SIG-M5 treated with dmso at 0.1 percent for 504 hours (cell line): ENCODE results near the gene PRODH.
"Not testable (repeated sequence)": the region's sequence is repeated elsewhere in the genome, so short reads cannot be mapped to it uniquely, and the experiment has no call there.

Experiments used
- DNase-seq: peaks from one replicate; lab custom pipeline; 2025; ENCODE audit not compliant: unreplicated experiment; lab: John Stamatoyannopoulos, UW

Gene PRODH

GRCh38 chr22:18968011-18968749 is 32.1 kb upstream of the PRODH start:
- DNase-seq = no peak

- not testable (repeated sequence) for DNase-seq
Observed at GRCh38 chr22:18967391-18968010, 31.4 kb upstream of the PRODH start.

- DNase-seq = no peak
Observed at GRCh38 chr22:18966748-18967147, 30.7 kb upstream of the PRODH start.

GRCh38 chr22:18965526-18966421 is 29.7 kb upstream of the PRODH start:
- DNase-seq = no peak

DNA sequence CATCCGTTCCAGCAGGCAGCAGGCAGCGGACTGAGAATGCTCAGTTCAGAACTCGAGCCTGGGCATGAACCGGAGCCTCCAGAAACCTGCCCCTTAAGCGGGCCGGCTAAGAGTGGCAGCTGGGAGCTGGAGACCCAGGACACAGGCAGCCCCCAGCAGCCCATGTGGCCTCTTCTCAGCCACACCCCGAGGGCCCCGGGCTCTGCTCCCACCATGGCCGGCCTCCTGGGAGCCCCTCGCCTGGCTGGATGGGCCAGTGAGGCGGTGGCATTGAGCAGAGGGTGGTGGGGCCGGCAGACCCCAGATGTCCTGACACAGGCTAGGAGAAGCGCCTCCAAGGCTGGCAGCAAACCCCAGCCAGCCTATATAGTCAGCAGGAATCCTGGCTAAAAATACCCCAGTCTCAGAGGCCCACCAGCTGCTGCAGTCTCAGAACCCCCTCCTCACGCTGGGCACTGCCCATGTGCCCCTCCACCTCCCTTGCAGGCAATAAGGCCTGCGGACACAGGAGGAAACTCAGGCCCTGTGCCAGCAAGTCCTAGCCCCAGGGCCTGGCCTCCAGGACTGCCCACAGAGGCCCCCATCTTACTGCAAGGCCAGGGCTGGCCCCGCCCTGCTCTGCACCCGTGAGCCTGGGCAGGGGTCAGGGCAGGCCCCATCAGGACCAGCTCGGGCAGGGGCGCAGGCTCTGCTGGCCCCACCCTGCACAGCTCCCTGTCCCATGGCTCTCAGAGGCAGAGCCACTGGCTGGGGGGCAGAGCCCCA is 28.6 kb upstream of the PRODH start:
- DNase-seq = not testable (repeated sequence)

GRCh38 chr22:18964051-18964450 is 28.0 kb upstream of the PRODH start:
- not testable (repeated sequence) for DNase-seq

- no peak for DNase-seq
Observed at GRCh38 chr22:18962308-18962635, 26.2 kb upstream of the PRODH start.

DNA sequence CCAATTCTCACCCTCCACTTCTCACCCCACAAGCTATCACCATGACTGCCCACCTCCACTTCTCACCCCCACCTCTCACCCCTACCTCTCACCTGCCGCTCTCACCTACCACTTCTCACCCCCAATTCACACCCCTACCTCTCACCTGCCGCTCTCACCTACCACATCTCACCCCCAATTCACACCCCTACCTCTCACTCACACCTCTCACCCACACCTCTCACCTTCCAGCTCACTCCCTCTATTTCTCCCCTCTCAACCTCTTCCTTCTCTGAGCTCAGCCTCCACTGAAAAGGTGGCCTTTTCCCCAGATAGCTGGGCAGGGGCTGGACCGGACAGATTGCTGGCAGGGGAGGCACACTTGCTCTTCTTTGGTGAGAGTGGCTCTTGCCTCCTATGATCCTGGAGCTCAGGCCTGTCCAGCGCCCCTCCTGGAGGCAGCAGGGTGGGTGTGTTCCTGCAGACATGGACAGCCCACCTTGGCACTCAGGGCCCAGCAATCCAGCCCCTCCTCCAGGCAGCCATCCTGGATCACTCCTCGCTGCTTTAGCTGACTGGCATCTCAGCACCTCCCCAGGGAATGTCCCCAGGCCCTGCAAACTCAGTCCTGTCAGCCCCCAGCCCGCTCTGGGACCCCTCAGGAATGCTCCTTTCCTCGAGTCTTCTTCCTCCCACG is 25.7 kb upstream of the PRODH start:
- DNase-seq = not testable (repeated sequence)

DNA sequence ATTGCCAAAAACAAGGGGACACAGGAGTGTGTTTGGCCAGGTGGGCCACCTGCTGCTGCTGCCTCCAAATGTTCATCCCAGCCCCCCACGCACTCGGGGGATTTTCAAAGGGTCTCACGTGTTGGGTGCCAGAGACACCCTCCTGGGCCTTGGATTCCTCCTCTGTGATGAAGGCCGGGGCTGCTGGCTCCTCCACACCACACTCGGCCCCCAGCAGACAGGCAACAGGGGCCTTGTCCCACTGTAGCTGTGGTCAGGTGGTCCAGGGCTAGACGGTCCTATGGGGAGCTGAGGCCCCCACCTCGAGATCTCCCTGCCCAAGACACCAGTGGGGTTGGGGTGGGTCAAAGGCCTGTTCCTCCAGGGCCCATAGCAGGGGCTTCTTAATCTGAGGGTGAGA is 25.1 kb upstream of the PRODH start:
- not testable (repeated sequence) for DNase-seq

- not testable (repeated sequence) for DNase-seq
Observed at GRCh38 chr22:18960166-18960820, 24.2 kb upstream of the PRODH start.

DNA sequence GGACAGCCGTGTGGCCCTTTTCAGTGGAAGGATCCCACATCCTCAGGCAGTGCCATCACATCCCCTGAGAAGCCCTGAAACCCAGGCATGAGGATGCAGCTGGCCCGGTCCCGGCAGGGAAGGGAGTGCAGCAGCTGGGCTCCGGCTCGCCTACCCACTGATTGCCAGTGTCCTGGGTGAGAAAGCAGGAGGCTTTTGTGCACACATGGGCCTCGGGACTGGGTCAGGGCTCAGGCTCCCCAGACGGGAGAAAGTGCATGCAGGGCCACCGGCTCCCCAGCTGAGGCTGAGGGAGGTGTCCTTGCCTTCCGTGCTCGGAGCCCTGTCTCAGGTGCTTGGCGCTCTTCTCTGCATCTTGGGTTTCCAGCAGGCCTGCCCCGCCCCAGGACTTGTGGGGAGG is 23.6 kb upstream of the PRODH start:
- DNase-seq = not testable (repeated sequence)

- not testable (repeated sequence) for DNase-seq
Observed at GRCh38 chr22:18959266-18959665, 23.2 kb upstream of the PRODH start.

GRCh38 chr22:18958738-18959137 is 22.6 kb upstream of the PRODH start:
- peak; percentile 4 for DNase-seq

DNA sequence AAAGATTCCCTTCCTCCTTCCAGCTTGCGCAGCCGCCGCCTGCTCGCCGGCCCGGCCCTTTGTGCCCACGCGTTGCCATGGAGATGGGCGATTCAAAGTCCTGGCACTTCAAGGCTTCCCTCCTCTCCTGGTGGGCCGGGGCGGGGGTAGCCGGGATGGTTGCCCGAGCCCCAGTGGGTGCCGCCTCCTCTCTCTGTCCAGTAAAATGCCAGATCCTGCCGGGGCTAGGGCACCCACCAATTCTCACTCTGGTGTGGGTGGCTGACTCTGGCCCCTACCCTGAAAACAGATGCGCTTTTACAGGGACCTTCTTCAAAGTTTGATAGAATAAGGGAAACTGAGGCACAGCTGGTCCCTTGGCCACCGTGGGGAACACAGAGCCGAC is 22.2 kb upstream of the PRODH start:
- not testable (repeated sequence) for DNase-seq

DNA sequence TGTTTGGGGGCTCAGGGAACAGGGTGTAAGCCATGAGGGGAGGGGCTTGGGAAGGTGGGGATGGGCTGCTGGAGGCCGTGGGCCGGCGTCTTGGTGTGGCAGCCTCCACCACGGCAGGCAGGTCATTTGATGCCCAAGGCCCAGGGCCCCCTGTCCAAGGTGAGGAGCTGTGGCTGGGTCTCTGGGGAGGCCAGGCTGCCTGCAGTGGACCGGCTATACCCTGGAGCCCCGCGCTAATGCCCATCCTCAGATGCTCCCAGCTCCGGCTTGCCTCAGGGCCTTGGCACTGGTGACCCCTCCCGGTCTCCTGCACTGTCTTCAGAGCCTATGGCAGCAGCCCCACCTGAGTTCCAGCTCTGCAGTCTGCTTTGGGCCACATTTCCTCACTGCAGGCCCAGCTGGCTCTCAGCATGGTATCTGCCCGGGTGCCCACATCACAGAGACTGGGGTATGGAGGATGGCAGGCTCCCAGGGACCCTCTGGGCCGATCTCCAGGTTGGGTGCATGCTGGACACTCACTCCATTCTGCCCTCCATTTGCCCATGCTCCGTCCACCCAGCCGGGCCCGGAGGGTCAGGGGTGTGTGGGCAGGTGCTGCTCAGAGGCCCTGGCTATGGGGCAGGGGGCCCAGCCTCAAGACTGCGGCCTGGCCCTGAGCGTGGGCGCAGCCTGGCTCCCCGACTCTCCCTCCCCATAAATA is 21.7 kb upstream of the PRODH start:
- DNase-seq = not testable (repeated sequence)

DNA sequence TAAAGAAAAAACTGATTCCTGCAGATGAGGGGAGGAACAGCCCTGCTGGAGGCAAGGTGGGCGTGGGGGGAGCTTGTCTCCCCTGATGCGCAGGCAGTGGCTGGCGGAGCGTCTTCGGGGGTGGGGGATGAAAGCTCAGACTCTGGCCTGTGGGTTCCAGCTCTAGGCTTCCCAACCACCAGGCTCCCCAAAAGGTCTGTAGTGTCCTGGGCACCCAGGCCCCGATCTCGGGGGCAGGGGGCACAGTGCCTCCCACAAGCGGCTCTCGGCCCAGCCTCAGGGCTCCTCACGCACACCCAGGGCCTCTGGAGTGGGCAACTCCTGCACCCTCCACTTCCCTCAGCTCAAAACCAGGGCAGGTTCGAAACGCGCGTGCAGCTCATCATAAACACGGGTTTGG is 20.9 kb upstream of the PRODH start:
- DNase-seq = not testable (repeated sequence)

DNA sequence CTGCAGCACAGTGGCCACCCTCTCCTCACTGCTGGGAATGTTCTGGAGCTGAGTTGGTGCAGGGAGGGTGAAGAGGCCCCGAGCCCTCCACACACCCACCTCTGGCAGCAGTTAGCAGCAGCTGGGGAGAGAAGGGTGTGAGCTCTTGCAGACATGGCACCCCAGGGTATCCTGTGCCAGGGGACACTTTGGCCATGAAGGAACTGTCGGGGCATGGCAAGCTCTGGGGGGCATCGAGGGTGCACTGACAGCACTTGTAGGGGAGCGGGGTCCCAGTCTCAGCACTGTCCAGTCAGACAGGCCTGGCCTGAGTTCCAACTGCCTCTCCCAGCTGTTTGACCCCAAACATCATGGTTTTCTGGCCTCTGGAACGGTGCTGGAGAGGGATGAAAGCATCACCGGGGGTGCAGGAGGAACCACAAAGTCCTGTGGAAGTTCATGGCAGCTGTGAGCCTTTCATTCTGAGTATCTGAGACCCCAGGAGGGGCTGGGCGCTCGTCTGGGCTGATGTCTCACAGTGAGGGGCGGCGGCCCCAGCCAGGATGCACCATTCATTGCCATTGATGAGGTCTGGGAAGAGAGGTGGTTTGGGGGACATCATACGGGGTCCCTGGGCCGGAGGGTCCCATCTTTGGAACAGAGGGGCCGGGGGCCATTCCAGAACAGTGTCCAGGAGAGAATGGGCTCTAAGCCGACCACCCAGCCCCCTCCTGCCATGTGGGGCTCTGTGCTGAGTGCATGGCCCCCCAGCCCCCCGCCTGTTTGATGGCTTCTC is 20.2 kb upstream of the PRODH start:
- not testable (repeated sequence) for DNase-seq

- DNase-seq = no peak
Observed at GRCh38 chr22:18955696-18956095, 19.6 kb upstream of the PRODH start.
